HG03103 (cell line): ENCODE results near the gene OSTC.

Experiments used
- ATAC-seq: cut with Tn5 transposase; IDR thresholded peaks from one replicate; pipeline ENCODE4 v1.9.1; 2021; ENCODE audit warnings: low read depth; ENCODE audit not compliant: unreplicated experiment

OSTC gene

DNA sequence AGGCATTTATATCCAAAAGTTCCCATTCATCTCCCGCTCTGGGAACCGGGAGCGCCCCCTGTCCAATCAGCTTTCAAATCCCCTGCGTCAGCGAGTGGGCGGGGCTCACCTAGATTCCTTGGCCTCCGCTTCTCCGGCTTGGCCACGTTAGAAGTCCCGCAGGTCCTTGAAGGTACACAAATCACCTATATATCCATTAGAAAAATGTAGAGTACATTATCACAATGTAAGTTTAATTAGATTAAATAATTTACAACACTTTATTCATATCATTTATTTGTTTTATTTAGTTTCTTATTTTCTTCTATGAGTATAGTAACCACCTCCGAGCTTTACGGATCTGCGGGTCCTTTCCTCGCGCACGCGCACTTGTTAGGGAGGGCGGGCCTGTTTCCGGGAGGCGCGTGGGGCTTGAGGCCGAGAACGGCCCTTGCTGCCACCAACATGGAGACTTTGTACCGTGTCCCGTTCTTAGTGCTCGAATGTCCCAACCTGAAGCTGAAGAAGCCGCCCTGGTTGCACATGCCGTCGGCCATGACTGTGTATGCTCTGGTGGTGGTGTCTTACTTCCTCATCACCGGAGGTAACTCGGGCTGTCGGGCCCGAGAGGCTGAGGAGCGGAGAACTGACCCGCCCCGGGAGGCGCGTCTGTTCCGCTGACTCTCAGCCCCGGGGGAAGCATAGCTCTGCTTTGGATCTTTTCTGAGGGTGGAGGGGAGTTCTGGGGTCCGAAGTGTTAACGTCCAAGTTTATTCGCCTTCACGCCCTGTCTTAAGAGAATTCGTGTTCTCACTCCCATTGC lies at the start of gene OSTC:
Gene OSTC (plus strand): TSS at position 388 of the 802 bp plus-strand sequence. CDS start 57 bp downstream, at position 445.
- ATAC-seq = peak; percentile 89

DNA sequence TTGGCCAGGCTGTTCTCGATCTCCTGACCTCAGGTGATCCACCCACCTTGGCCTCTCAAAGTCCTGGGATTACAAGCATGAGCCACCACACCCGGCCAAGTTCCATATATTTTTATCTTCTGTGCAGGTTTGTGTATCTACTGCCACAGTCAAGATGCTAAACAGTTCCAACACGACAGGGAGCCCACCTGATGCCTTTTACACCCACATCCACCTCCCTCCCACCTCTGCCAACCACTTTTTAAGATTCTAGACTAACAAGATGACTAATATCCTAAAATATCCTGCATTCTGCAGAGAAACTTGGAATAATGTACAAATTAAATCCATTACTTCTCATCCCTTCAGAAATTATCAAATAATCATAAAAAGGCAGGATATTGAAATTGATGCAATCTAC lies 49.3 kb upstream of the OSTC start:
- no peak for ATAC-seq

DNA sequence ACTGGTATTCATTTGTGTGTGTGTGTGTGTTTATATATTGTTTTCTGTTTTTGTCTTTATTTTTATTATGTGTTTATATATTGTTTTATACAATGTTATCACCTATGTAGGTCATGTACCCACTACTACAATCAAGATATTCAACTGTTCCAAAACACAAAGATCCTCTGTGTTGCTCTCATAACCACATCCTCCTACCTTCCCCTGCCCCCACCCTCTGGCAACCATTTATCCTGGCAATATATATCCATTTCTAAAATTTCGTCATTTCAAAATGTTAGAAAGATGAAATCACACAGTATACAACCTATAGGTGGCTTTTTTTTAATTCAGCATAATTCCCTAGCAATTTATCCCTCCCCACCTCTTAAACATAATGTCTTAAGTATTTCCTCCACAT lies 48.9 kb upstream of the OSTC start:
- no peak for ATAC-seq

DNA sequence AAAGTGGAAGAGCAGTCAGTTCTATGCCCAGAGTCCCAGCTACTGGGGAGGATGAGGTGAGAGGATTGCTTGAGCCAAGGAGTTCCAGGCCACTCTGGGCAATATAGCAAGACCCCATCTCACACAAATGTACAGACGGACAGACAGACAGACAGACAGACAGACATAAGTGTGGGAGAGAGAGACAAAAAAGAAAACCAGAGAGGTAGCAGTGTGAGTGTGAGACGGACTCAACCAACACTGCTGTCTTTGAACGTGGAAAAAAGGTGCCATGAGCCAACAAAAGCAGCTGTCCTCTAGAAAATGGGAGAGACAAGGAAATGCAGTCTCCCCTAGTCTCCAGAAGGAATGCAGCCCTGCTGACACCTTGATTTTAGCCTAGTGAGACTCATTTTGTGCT lies 48.2 kb upstream of the OSTC start:
- ATAC-seq = no peak

DNA sequence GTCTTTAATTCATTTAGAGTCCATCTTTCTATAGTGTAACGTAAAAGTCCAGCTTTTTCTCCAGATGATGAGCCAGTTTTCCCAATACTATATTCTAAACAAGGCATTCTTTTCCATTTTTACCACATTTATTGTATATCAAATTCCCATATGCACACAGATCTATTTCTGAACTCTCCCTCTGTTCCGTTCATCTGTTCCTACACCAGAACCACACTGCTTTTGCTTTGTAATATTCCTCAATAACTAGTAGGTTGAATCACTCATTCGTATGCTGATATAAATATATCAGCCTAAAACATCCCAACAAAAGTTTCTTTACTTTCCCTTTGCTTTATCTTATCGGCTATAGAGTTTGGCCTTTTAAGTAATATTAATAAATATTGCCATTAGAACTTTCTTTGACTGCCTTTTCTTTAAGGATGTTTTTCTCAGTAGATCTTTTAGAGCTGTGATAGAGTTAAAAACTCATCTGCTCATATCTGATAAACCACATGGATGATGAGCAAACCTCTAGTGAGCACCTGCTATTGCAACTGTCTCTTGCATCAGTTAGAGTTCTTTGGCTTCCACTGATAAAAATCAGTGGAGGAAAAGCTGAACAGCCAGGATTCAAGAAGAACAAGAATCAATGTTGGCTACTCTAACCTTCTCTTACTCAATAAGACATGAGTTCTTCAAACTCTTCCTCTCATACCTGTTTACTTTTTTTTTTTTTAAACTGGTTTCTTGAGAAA lies 43.2 kb upstream of the OSTC start:
- ATAC-seq = no peak

DNA sequence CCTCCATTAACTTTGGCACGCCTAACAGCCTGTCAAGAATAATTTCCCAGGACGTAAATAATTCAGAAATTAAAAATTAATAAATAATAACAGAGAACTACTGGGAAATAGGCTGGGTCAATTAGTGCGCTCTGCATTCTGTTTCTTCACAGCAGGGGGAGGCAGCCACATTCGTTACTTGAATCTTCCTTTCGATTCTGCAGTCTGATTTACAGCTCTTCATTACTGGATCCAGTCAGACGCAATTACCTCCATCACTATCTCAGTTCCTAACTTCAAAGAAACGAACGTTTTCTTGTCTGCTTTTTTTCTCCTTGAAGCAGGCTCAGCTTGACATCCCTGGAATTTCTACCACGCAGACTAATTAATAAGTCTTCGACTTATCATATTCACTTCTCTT lies 39.0 kb upstream of the OSTC start:
- ATAC-seq = no peak

DNA sequence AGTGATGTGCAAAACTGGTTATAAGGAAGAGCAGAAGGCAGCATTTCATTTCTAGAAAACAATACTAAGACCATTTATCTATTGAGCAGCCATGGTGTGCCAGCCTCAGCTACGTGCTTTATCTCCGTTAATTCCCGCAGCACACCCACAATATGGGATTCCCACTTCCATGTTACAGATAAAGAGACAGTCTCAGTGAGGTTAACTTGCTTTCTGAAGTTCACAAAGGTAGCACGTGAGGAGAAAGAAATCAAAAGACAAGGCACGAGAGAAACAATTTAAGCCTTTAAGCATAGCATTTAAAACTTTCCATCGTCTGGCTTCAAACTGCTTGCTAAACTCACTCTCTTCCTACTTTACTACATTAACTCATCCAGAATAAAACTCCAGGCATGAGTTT lies 38.0 kb upstream of the OSTC start:
- ATAC-seq = no peak

DNA sequence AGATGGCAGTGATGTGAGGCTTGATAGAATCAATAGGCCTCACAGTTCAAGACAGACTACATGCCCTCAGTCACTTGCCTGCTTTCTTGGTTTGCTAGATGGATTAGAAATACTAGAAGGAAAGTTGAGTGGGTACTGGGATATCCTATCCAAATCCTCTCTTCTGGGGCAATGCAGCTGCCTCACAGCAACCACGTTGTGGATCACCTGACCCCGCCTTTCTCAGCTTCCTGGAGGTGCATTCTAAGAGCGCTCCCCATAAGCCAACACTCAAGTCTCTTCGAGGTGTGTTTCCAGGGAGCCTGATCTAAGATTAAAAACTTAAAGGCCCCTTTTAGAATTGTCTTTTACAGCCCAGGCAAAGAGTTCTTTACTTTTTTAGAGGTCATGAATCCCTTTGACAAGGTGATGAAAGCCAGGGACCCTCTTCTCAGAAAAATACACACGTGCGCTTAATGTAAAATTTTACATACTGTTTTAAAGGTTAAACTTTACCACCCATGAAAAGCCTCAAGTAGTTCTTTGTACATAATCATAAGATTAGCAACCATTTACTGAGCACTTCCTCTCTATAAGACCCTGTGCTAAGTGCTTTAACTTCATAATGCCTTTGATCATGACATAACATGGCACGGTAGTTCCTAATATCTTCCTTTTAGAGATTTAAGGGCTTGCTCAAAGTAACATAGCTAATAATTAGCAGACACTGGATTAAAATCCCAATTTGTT lies 30.9 kb upstream of the OSTC start:
- ATAC-seq = peak; percentile 2

DNA sequence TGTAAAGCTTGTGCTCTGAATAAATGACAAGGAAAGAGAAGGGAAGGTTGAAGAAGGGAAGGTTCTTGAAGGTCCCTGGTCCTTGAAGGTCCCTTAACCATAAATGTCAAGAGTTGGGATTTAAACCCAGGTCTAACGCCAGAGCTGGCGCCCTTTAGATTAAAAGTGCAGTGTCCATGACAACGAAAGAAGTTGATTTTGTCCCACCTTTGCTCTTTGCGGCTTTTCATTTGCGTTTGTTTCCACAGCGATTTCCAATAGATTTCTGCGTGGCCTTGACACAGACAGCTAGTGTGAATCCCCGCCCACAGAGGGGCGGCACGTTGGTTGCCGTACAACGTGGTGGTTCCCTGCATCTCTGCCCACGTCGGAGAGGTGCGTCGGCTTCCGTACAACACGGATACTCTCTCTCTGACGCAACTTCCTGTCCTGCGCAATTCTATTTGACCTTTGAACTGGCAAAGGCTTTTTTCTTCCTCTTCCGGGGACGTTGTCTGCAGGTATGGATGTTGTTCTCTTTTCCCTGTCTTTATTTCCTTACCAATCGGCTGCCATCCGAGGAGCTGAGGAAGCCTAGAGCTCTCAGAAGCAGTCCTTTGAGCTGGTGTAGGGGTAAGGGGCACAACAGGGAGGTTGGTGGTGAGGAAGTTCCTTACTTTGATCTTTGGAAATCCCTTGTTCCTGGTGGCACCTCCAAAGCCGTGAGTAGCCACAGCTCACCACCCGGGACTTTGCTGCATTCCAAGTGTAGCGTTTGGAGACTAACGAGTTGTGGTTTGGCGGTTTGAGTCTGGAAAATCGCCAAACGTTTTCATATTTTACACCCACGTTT lies 30.1 kb upstream of the OSTC start, which contains the start of gene RPL34:
Gene RPL34 (plus strand): TSS at position 476 of the 832 bp plus-strand sequence. CDS start 1,384 bp downstream, outside the sequence.
- peak; percentile 100 for ATAC-seq

DNA sequence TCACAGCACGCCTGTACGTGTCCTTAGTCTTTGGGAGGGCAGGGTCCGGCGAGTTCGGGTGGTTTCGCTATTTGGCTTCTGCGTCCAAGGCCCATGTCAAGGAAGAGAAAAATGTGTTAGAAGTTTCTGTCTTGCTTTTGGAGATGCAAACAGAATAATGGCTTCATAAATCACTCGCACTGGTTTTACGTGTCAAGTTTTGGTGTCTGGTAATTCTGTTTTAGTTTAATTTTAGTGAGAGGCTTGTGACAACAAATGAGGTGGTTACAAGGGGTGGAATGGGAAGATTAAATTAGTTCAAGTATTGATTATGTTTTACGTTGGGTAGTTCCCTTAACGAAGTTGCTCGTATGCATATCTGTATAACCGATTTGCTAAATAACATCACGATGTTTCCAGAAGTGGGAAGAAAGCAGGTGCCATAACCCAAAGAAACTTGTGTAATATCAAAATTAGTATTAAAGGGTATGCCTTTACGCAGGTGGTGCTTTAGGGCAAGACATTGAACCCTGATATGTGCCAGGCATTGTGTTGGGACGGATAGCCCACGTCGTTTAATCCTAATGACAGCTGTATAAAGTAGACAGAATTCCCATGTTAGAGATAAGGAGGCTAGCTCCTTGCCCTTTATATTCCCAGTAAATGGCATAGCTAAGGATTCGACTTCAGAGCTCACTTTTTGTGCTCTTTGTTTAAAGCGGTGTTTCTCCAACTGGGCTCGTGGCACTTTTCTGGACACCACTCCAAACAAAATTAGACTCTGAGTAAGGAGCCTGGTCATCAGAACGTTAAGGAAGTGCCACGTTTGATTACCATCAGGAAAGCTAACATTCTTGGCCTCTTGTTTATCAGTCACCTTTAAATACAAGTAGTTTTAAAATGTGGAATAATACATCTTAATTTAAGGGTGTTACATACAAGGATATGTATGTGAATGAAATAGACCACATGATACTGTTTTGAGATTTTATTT lies 29.2 kb upstream of the OSTC start:
- ATAC-seq = no peak

DNA sequence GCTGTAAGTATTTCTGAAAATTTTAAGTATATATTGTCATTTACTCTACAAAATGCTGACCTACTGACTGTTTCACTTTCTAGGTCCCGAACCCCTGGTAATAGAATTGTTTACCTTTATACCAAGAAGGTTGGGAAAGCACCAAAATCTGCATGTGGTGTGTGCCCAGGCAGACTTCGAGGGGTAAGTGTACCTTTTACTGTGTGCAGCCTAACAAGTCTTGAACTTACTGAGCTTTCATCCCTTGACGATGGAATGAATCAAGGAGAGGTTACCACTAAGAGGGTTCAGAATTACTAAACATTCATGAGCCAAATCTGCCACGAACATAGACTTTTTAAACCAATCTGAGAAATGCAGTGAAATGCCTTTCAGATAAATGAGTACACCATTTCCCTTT lies 28.4 kb upstream of the OSTC start:
- ATAC-seq = no peak

DNA sequence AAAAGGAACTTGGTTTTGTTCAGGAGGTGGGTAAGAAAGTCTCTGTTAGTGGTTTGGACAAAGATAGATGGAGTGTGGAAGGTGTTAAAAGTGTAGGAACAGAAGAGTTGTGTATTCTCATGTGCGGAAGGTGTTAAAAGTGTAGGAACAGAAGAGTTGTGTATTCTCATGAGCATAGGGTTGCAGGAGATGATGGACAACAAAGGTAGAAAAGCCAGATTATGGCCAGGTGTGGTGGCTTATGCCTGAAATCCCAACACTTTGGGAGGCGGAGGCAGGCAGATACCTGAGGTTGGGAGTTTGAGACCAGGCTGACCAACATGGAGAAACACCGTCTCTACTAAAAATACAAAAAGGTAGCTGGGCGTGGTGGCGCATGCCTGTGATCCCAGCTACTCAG lies 27.6 kb upstream of the OSTC start:
- ATAC-seq = no peak

DNA sequence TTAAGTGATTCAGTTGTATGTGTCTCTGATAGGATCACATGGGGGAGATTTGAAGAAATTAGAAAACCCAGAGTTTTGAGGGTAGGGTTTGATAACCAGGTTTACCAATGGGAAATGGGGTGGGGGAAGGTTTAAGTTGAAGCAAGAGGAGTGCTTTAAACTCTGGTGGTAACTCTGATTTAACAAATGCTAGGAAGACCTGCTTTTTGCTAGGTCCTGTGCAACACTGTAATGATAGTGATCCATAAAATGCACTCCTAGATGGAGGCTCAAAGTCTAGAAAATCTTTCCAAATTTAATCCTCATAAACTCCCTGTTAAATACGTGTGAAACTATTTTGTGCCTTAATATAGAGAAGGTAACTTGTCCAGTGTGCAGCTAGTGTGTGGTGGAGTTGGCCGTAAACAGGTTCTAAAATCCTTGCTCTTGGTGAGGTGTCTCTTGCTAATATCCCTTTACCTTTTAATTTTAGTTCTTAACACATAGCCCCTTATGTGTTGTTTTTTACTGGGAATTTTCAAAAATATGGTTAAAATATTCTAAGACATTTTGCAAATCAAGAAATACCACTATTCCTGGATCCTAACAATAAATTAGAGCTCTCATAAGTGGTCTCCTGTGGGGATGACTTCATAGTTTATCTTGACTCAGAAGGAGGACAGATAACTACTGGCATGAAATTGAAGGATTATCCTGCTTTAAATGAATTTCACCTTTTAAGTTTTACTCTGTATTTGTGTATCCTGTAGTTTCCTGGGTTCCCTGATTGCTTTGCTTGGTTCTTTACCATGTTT lies 25.9 kb upstream of the OSTC start:
- ATAC-seq = no peak

DNA sequence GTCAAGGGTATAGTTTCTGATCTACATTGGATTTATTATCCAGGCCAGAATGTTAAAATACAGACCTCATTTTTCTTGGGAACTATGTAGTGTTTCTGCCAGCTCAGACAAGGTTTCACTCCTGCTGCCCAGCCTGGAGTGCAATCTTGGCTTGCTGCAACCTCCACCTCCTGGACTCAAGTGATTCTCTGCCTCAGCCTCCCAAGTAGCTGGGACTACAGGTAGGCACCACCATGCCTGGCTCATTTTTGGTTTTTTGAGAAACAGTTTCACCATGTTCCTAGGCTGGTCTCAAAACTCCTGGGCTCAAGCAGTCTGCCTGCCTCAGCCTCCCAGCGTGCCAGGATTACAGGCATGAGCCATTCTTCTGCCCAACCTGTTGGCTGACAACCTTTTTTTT lies 24.3 kb upstream of the OSTC start:
- ATAC-seq = no peak

DNA sequence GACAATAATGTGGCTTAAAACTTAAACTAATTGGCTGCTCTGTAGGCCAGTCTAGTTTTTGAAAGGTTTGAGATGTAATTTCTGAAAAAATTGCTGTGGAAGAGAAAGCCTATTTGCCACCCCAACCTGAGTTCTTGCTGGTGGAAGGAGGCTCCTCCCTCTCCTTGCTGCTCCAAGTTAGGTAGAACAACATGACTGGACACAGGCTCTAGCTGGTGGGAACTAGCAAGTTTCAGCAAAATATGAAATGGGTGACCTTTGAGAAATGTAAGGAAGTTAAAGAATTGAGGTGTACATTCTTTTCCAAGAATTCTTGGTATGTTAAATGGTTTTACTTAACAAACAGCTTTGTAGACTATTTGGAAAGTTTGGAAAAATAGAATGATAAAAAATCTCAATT lies 22.0 kb upstream of the OSTC start:
- ATAC-seq = no peak

DNA sequence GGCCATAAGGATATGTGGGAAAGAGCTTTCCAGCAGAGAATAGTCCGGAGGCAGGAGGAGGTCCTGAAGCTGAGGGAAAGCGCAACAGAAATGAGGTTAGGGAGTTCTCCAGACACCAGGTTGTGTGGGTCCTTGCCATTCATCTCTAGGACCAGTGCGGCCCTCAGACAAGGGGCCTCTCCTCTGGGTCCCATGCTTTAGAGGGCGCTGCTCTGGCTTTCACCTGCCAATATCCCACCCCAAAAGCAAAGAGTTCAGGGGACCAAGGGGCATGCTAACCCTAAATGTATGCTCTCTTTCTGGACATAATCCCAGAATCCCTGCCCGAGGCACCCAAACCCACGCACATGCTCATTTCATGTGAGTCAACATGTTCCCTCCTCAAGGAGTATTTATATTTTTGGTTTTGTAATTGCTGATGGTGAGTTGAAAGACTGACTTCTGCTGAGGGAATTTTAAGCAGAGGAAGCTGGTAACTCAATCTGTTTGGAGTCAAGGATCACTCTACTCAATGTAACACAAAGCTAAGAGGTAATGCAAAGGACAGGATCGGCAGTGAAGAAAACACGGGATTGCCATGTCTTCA lies 15.2 kb upstream of the OSTC start:
- ATAC-seq = no peak

DNA sequence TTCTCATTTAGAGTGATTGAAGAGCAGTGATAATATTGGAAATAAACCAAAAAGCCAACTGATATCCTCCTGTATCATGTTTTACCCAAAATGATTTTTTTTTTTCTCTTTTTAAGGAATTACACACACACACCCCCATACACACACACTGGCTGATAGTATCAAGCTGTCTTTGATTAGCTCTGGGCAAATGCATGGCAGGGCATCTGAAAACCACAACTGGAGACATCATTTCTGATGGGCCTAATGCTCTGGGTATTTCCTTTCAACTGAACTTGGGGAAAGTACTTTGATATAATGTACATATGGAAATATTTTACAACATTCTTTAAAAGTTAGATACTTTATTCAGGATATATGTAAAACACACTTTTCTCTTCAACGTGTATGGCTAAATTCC lies 14.2 kb upstream of the OSTC start:
- ATAC-seq = no peak

DNA sequence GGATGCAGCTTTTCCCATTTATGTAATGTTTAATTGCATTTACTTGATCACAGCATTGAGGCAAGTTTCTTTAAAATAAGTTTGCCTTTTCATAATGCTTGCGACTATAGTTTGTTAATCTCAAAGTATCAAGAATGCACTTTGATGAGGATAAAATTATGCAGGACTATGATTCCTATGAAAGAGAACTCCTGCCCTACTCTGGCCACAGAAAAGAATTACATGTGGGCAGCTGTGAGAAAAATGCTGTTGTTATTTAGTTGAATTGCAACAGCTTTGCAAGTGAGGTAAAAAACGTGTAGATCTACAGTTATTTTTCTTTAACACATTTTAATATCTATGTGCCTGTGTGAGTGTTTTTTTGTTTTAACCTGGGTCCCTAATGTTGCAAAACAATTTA lies 12.5 kb upstream of the OSTC start:
- no peak for ATAC-seq
